GM19240 (cell line): Measurements from ENCODE around the gene RIN3.

Experiments used
- DNase-seq: peaks from one replicate; pipeline ENCODE4 v3.0.0; 2011; ENCODE audit warnings: low spot score; ENCODE audit not compliant: insufficient read length

RIN3 gene, protein sequence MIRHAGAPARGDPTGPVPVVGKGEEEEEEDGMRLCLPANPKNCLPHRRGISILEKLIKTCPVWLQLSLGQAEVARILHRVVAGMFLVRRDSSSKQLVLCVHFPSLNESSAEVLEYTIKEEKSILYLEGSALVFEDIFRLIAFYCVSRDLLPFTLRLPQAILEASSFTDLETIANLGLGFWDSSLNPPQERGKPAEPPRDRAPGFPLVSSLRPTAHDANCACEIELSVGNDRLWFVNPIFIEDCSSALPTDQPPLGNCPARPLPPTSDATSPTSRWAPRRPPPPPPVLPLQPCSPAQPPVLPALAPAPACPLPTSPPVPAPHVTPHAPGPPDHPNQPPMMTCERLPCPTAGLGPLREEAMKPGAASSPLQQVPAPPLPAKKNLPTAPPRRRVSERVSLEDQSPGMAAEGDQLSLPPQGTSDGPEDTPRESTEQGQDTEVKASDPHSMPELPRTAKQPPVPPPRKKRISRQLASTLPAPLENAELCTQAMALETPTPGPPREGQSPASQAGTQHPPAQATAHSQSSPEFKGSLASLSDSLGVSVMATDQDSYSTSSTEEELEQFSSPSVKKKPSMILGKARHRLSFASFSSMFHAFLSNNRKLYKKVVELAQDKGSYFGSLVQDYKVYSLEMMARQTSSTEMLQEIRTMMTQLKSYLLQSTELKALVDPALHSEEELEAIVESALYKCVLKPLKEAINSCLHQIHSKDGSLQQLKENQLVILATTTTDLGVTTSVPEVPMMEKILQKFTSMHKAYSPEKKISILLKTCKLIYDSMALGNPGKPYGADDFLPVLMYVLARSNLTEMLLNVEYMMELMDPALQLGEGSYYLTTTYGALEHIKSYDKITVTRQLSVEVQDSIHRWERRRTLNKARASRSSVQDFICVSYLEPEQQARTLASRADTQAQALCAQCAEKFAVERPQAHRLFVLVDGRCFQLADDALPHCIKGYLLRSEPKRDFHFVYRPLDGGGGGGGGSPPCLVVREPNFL

DNA sequence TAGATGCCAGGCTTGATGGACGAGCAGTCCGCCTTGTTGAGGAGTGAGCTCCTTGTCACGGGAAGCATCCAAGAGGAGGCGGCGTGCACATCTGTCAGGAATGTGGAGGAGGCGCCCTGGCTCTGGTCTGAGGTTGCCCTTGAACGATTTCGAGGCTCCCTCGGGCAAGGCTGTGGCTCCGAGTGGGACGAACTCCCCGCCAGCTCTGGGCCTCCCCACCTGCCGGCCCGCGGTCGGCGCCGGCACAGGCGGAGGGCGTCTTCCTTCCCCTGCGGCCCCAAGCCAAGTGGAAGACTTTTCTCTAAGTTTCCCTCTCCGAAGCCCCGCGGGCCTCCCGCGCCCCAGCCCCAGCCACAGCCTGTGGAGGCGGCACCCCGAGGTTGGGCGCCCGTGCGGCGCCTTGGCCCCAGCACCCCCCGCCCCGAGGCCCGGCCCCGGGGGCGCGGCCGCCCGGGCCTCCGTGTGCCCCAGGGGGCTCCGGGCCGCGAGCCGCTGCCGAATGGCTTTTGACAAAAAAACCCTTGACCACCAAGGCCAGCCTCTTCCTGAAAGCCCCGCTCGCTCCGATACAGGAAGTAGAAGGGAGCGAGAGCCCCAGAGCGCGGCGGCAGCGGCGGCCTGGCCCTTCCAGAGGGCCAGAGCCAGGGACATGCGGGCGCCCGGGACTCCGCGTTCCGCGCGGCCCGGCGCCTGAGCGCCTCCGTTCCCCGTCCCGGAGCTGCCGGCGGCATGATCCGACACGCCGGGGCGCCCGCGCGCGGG lies at the start of gene RIN3:
Gene RIN3 (plus strand): TSS at position 578 of the 762 bp plus-strand sequence. CDS start 152 bp downstream, at position 730.
- peak; percentile 59 for DNase-seq

DNA sequence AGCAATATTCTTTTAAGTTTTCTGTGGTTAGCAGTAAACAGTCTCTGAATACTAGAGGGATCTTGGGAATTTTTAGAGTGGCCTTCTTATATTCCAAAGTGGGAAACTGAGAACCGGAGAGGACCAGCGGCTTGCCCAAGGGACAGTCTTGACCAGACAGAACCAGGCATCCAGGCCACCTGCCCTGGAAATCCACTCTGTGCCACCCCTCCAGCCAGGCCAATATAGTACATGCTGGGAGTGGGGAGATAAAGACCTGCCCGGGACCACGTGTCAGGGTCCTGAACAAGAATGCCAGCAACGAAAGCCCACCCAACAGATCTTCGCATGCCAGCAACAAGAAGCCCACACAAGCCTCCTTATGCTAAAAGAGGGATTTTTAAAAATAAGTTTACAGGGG lies 49.4 kb upstream of the RIN3 start:
- no peak for DNase-seq

DNA sequence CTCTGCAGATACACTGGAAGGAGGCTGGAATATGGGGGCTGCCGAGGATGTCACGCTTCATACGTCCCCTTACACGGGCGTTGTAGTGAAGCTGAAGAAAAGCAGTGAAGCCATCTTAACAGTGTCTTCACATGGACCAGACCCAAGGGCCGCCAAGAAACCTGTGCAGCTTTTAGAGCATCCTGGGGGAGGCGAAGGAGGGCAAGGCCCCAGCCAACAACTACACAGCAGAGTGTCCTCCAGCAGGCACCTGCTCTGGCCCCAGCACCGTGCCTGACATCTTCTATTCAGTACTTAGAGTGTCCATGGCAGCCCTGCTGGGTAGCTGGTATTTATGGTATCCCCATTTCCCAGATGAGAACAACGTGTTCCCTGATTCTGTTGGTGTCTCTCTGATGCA lies 48.9 kb upstream of the RIN3 start:
- no peak for DNase-seq

DNA sequence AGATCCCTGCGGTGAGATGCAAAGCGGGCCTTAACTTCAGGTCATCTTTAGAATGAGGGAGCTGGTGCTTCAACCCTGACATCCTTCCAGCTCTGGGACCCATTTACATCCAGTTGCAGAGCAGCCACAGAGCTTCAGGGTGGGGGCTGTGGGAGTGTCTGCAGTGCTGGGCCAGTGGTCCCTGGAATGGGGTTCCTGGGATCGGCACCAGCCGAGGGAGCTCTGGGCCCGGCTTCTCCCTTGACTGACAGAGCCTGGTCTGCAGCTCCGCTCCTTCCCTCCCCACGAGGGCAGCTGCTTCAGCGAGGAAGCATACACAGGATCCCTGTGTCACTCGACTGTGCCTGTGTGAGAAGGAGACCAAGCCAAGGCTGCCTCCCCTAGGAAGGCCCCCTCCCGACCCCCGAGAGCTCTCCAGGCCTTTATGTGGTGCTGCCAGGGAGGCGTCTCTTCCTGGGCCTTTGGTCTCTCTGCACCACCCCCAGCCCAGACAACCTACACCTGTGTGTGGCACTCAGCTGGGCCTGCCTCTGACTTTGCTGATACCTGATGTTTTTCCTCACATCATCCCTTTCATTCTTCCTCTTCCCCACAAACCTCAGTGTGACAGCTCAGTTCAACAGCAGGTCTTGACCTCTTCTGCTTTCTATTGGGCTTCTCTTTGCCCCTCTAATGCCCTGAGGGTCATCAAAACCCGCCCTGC lies 48.1 kb upstream of the RIN3 start:
- no peak for DNase-seq

DNA sequence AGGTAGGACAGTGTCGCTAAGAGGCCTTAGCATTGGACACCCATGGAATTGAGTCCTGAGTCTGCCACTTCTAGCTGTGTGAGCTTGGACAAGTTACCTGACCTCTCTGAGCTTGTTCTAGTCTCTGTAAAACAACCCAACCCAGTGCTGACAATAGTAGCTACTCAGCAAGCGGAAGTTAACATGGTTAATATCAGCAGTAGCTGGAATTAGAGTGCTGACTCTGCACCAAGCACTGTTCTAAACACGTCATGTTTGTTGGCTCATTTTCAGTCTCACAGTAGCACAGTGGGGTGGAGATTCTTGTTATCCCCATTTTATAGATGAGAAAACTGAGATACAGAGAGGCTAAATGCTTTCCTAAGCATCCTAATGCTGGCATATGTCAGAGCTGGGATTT lies 47.5 kb upstream of the RIN3 start:
- no peak for DNase-seq

DNA sequence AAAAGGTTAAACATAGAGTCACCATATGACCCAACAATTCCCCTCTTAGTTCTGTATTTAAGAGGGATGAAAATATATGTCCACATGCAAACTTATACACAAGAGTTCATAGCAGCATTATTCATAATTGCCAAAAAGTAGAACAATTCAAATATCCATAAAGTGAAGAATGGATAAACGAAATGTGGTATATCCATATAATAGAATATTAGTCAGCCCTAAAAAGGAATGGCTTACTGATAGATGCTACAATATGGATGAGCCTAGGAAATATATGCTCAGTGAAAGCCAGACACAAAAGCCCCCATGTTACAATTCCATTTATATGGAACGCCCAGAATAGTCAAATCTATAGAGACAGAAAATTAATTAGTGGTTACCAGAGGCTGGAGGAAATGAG lies 44.1 kb upstream of the RIN3 start:
- no peak for DNase-seq

DNA sequence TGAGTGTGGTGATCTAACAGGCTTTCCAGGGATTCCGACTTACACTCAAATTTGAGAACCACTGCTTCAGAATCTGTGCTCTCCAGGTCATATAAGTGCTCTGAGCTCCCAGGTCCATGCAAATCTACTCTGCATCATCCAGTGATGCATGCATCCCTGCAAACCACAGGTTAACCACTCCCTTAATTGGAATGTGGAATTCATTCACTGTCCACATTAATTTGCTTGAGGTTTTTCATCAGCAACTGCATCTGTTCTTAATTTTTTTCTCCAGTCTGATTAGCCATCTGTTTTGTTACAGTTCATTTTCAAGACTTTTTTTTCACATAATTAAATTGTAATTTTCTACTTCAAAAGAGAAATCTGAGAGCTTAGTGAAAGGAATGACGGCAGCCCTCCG lies 43.4 kb upstream of the RIN3 start:
- DNase-seq: no peak

DNA sequence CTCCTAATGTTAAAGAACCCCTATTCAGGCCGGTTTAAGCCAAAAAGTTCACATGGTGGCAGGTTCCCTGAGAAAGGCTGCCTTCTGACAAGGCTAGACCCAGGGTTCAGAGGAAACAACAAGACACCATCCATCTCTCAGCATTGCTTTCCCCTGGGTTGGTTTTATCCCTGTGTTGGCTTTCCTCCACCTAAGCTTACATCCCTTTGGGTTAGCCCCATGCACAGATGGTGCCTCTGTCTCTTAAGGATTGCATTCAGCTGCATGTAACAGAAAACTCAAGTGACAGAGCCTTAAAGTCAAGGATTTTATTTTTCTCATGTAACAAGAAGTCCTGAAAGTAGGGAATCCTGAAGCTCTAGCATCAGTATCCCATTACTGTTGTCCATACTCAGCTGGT lies 42.8 kb upstream of the RIN3 start:
- DNase-seq: no peak

DNA sequence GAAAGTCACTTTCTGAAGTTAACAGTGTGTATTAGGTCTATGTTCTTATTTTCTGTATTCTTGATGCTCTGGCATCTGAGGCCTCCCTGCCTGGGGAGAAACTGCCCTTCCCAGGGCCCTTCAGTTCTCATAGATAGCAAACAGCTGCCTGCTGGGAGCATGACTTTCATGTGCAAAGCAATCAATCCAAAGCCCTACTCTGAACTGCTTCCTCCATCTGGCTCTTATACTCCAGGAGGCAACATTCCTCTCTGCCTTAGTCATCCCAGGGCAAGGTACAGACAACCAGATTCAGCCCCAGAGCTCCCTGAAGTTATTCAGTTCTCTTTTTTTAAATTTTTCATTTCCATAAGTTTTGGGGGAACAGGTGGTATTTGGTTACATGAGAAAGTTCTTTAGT lies 41.7 kb upstream of the RIN3 start:
- no peak for DNase-seq

DNA sequence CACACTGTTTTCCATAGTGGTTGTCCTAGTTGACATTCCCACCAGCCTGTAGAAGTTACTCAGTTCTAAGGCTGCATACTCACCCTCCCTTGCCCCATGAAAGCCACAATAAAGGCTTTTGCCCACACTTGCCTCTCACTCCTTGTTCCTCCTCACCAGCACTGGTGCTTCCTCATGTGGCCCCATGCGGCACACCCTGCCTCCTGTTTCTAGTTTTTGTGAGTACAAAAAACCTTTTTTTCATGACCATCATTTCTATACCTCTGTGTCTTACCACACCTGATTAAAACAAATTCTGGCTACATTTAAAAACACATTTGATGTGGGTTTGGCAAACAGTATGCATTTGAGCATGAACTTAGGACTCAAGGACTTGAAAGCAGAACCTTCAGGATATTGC lies 40.7 kb upstream of the RIN3 start:
- DNase-seq: no peak

DNA sequence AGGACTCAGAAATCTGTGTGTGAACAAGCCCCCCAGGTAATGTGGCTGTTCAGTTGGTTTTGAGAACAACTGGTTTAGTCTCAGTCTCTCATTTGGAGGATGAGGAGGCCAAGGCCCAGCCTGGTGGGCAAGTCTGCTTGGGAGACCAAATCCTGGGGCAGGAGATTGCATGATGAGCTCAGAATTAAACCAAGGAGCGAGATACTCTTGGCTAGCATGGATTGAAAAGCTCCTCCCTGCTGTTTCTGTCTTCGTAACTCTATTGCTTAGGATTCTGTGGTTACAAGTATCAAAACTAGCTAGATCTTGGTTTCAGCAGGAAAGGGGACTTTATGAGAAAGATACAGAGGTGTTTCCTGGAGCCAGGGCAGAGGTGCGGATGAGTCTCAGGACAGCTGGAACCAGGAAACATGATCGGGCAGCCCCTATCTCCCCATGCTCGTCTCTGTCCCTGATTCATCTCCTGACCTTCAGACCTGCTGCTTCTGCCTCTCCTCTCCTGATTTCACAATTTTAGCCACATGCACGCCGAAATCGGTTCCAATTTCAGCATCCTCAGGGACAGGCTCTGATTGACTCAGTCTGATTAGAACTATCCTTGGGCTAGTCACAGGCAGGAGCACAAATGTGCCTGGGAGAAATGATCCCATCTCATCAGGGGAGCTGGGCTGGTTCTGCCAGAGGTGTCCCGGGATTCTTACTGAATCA lies 40.2 kb upstream of the RIN3 start:
- no peak for DNase-seq

DNA sequence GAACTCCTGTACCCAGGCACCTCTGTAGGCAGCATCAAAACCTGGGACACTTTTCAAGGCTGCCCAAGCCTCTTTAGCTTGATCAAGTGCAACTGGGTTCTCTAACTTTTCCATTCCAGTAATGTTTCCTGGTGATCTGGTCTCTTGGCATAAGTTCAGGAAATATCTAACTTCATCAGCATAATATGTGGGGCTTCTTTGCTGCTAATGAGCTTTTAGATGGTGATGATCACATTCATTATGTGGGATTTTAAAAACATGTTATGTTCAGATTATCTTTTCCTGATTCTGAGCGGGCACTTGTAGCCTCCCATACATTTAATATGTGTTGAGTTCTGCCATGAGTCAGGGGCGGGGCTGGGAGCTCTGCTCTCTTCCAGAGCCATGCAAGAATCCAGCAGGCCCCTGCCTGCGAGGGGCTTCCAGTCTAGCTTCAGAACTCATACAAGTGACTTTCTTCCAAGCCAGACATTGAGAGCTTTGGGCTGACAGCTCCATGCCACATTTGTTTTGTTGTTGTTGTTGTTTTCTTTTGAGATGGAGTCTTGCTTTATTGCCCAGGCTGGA lies 39.5 kb upstream of the RIN3 start:
- DNase-seq: no peak

DNA sequence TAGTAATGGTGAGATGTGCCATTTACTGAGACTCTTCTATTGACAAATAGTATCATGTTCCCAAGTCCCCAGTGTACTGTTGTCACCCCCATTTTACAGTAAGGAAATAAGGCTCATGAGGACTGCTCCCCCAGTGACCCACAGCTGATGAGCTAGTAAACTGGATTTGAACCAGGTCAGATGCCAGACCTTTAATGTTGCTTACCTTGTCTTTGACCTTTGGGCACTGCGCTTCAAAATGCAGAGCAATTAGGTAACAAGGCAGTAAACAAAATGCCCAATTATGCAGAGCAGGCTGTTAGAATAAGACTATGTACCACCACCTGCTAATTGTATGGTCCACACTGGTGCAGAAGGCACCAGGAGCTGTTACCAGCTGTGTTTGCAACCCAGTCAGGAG lies 38.5 kb upstream of the RIN3 start:
- no peak for DNase-seq

DNA sequence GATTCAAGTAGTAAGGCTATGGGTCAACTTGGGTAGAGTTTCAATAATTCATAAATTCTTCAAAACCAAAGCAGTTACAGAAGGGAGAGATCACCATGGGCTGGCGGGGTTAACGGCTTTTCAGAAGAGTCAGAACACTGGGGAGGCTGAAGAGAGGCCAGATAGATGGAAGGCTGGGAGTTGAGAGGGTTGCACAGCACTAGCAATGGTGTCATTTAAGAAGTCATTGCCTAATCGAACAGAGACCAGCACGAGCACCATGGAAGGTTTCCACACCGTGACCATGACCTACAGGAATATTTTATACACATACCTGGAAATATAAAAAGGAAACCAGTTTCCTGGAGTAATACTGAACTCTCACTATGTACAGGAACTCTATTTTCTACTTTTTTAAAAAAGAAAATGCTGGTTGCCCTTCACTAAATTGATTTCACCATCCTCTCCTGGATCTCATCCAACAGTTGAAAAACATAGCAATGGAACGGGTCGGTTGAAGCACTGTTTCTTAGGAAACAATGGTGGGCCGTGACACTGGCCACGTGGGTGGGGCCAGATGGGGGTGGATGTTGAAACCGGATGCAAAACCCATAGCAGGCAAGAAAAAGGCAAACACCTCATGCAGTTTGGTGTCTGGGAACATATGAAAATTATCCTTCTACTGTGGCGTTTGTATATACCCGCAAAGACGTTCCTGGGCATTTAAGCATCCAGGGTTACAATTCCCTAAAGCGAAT lies 38.0 kb upstream of the RIN3 start:
- DNase-seq: no peak

DNA sequence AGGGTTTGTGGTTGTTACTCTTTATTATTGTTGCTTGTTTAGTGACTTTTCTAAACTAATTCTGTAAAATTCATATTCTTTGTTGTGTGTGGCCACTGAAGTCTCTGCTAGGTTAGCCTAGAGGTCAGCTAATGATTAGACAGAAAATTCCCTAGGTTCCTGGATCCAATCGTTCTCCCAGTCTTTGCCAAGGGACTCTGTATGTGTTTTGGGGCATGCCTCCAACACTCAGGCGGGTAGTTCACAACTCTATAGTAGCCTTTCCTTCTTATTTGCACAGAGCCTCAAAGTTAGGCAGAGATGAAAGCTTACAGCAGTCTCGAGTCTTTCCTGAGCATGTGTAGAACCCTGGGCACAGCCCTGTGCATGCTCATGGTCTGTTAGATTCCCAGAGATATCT lies 32.7 kb upstream of the RIN3 start:
- DNase-seq: no peak

DNA sequence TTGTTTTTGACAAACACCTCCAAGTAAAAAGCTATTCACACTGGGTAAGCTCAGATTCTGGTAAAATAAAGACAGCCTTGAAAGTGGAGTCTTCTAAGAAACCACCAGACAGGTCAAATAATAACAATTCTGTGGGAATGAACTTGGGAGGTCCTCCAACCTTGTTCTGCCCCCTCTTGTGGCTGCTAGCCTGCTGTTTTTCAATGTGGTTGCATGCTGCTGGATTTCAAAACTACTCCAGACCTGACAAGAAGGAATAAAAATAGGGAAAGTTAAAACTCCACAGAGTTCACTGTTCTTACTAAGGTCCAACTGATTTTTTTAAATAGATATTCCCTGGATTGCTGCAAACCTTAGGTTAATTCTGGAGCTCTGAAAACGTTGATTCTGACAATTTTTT lies 32.2 kb upstream of the RIN3 start:
- DNase-seq: no peak

DNA sequence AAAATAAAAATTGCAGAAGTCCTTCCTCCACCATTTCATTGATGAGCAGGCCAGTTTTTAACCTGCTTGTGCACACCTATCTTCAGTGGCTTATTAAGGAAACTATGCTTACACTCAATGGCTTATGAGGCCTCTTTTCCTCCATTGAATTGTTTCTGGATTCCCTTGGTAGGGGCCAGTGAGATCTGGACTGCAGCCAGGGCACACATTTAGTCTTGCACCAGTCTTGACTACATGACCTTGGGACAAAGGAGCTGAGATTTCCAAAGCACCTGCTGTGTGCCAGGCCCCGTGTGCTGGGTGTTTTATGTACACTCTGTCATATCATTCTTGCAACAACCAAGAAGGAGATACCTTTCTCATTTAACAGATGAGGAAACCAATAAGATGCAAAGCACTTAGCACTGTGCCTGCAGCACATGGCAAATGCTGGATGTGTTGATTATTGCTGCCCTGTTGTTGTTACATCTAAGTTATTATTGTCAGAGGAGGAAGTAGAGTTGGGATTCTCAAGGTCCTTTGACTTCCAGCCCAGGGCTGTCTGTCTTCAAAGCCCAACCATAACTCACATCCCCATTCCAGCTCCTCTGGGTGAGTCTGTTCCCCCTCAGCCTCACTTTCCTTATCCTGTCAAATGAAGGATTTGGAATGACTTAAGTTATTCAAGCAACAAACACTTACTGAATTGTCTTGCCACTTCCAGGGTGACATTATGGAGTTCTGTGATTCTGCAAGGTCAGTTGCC lies 31.6 kb upstream of the RIN3 start:
- no peak for DNase-seq

DNA sequence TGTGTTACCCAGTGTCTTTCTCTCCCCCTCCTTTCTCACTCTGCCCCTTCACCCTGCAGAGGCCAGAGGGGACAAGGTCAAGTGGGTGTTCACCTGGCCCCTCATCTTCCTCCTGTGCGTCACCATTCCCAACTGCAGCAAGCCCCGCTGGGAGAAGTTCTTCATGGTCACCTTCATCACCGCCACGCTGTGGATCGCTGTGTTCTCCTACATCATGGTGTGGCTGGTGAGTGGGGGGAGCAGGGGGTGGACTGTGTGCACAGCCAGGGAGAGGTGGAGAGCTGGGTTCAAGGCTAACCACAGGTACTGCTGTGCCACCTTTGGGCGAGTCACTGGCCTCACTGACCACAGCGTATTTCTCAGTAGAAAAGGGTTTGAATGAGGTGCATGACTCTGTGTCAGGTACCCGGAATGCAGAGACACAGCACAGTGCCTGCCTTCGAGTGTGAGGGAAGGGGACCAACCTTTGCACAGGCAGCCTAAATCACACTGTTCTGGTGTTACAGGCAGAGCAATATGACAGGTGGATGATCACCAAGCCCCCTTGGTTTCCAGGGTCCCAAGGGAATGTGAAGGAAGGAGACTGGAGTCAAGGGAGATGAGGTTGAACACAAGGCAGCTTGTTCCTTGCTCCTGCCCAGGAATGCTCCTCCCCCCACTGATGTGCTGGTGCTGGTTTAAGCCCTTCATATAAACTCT lies 30.8 kb upstream of the RIN3 start:
- DNase-seq: no peak
